GM23338 (cell line): ENCODE results near the gene B3GALT2.

Experiments used
- EZH2phosphoT487 ChIP-seq: fragments of 200-600 bp; sonication (generic); IDR thresholded peaks from one replicate; pipeline ENCODE4 v1.8.1; 2018; ENCODE audit warnings: antibody characterized with exemption; ENCODE audit not compliant: unreplicated experiment
- NANOG ChIP-seq: IDR thresholded peaks from 2 replicates; pipeline ENCODE4 v1.6.1; 2016; ENCODE audit warnings: antibody characterized with exemption, borderline replicate concordance
- POLR2AphosphoS5 ChIP-seq: IDR thresholded peaks from 2 replicates; pipeline ENCODE4 v1.6.1; 2016; ENCODE audit warnings: antibody characterized with exemption, low read depth
- TF ChIP-seq, protein P1 (sequence below), 2 experiments: fragments of 200-600 bp in 1 of 2; sonication (generic) in 1 of 2; conservative IDR thresholded peaks; 2 replicates each; pipeline versions ENCODE4 v1.5.1 to v1.6.1; 2016 to 2017; ENCODE audit warnings: antibody characterized with exemption in 2 of 2, low read depth in 2 of 2, mild to moderate bottlenecking in 2 of 2, moderate library complexity in 1 of 2

DNA sequence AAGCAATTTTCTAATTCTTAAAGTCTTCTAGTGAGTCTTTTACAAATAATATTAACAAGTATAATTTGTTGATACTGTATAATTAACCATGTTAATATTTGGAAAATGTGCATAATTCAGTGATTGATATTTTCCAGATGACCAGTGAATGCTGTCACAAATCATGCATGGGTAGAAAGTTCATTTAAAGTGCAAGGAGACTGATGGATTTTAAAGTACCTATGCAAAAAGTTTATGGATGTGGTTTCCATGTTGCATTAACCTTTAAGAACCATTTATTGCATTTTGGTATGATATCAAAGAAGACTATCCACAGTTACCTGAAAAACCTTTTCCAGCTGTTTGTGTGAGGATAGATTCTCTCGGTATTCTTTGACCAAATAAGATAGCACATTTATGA is 41.4 kb downstream of the B3GALT2 start:
- TF ChIP-seq, protein P1, sequence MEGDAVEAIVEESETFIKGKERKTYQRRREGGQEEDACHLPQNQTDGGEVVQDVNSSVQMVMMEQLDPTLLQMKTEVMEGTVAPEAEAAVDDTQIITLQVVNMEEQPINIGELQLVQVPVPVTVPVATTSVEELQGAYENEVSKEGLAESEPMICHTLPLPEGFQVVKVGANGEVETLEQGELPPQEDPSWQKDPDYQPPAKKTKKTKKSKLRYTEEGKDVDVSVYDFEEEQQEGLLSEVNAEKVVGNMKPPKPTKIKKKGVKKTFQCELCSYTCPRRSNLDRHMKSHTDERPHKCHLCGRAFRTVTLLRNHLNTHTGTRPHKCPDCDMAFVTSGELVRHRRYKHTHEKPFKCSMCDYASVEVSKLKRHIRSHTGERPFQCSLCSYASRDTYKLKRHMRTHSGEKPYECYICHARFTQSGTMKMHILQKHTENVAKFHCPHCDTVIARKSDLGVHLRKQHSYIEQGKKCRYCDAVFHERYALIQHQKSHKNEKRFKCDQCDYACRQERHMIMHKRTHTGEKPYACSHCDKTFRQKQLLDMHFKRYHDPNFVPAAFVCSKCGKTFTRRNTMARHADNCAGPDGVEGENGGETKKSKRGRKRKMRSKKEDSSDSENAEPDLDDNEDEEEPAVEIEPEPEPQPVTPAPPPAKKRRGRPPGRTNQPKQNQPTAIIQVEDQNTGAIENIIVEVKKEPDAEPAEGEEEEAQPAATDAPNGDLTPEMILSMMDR (conservative IDR thresholded peaks at IDR 0.05; ENCODE audit: low read depth in 2 of 2) = no peak
- no peak for TF ChIP-seq NANOG
- TF ChIP-seq POLR2AphosphoS5 = no peak
- no peak for TF ChIP-seq EZH2phosphoT487
